Measurements from ENCODE around the gene REXO4. TPM values are rescaled to one million over a fixed set of nuclear protein-coding genes. Genes with fewer than 3 reads are reported as not detected.
A peak's percentile ranks its signal among the peaks of the same experiment; 100 is the strongest.

Gene REXO4
- total and polyA plus RNA-seq, 2 of the 4 experiments (the other 2 are of a cell fraction) = 16.1 to 21.8 TPM

DNA sequence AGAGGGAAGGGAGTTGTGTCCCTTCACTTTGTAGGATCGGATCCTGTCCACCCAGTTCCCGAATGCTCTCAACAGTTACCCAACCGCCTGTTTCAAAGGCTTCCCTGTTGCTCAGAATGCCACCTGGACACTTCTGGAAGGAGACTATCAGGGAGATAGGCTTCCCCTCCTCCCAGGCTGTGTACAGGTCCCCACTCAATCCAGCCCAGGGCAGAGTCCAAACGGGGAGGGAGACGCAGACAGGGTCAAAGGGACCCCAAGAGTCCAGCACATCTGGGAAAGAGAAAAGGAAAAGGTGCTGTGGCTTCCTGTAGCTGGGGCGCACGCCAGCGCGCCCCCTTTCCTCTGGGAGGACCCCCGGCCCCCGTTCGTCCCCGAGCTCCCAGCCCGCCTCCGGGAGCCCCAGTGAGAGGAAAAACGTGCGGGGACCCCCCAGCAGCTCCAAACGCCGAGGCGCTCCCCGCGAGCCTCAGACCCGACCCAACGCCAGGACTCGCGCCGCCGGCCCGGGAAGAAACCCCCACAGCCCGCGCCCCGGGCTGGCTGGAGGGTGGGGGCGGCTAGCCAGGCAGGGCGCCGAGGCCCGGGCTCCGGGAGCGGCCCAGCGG is 42.6 kb downstream of the REXO4 start:
- Histone ChIP-seq H4K20me1 (ENCODE audit: insufficient read depth, low read length) (peaks cover 50% of the 10 kb centered on the region), H3K4me1 (ENCODE audit: control insufficient read depth, insufficient read depth, low read length) (peaks cover 11% of the 10 kb centered on the region), H3K27ac (ENCODE audit: insufficient read depth, low read length) (peak overlapping the region; percentile 89), H4K91ac (ENCODE audit: insufficient read depth, low read depth, low read length) (peak overlapping the region; percentile 65), H3K9ac (ENCODE audit: low read depth, low read length) (peak overlapping the region; percentile 97), H2BK5ac (ENCODE audit: low read depth, low read length, poor library complexity, severe bottlenecking) (peak overlapping the region; percentile 86), H2BK20ac (ENCODE audit: low read depth, low read length) (no peak overlapping the region), H3K4ac (ENCODE audit: low read depth, low read length) (peak overlapping the region; percentile 85), H4K5ac (ENCODE audit: low read depth, low read length) (peak overlapping the region; percentile 4), H3K36me3 (ENCODE audit: control insufficient read depth, insufficient read depth, low read length) (peaks cover 24% of the 10 kb centered on the region), H3K9me3 (ENCODE audit: control insufficient read depth, insufficient read depth, low read length) (no peaks in the 10 kb centered on the region), H2AK9ac (replicated peaks; ENCODE audit: low read depth, low read length, poor library complexity) (peak overlapping the region; percentile 94), H2BK120ac (ENCODE audit: low read depth, low read length) (peak overlapping the region; percentile 58; the same call in 1 of the 2 replicates), H2BK15ac (ENCODE audit: low read depth, low read length) (0 out of 3 replicates have a peak overlapping the region, but pooled peaks have one; percentile 3), H3K18ac (ENCODE audit: low read depth, low read length) (peak overlapping the region; percentile 12; the same call in 1 of the 2 replicates), H3K4me3 (ENCODE audit: insufficient read depth, low read depth, low read length) (peak overlapping the region; percentile 69), H2AK5ac (ENCODE audit: low read depth, low read length) (peak overlapping the region; percentile 76), H3K14ac (replicated peaks; ENCODE audit: low read depth, low read length) (peak overlapping the region; percentile 89), H3K9me1 (ENCODE audit: insufficient read depth, low read length) (peaks cover 20% of the 10 kb centered on the region), H3K56ac (ENCODE audit: extremely low read depth, insufficient read depth, low read length) (peak overlapping the region; percentile 91), H2AFZ (replicated peaks; ENCODE audit: low read length, poor library complexity) (peak overlapping the region; percentile 94), H3K79me1 (ENCODE audit: low read depth in 1 of 2, low read length in 2 of 2) (peaks cover 7 to 33% of the 10 kb centered on the region in 2 experiments; a peak in 3 of 4 replicates), H3K23ac (ENCODE audit: low read depth, low read length) (peak overlapping the region; percentile 87), H3K27me3 (ENCODE audit: control insufficient read depth, insufficient read depth, low read length) (no peaks in the 10 kb centered on the region), H4K8ac (ENCODE audit: low read depth in 2 of 2, low read length in 2 of 2) (peak overlapping the region; percentile 11 to 82; a peak in 2 of 4 replicates), H3K4me2 (ENCODE audit: low read depth, low read length) (peak overlapping the region; percentile 97)
- WGBS, 2 experiments (ENCODE audit: extremely low coverage in 2 of 2, insufficient read length in 1 of 2) = no CpG with 5 or more reads among the region's 39 CpGs
- POLR2A ChIA-PET (ENCODE audit: unreplicated experiment) = no interaction called here
- dilution Hi-C loops (cut with HindIII; ENCODE audit: low sequenced_read_pairs, unreplicated experiment) = no loop called here
- intact Hi-C loops (cut with micrococcal nuclease) = no loop called here
- CTCF ChIA-PET = no interaction called here
- ATAC-seq (ENCODE audit: low read depth) (peak; percentile 13), DNase-seq (peak; percentile 46)
- TF ChIP-seq, protein P1, sequence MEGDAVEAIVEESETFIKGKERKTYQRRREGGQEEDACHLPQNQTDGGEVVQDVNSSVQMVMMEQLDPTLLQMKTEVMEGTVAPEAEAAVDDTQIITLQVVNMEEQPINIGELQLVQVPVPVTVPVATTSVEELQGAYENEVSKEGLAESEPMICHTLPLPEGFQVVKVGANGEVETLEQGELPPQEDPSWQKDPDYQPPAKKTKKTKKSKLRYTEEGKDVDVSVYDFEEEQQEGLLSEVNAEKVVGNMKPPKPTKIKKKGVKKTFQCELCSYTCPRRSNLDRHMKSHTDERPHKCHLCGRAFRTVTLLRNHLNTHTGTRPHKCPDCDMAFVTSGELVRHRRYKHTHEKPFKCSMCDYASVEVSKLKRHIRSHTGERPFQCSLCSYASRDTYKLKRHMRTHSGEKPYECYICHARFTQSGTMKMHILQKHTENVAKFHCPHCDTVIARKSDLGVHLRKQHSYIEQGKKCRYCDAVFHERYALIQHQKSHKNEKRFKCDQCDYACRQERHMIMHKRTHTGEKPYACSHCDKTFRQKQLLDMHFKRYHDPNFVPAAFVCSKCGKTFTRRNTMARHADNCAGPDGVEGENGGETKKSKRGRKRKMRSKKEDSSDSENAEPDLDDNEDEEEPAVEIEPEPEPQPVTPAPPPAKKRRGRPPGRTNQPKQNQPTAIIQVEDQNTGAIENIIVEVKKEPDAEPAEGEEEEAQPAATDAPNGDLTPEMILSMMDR (conservative IDR thresholded peaks at IDR 0.05; ENCODE audit: low read depth, low read length) = 0 out of 2 replicates have a peak, but pooled peaks have one; percentile 20
- TF ChIP-seq RFX5 (IDR thresholded peaks at IDR 0.05; ENCODE audit: low read depth, low read length) (no peak), MXI1 (IDR thresholded peaks at IDR 0.05; ENCODE audit: borderline replicate concordance, low read depth, low read length) (0 out of 2 replicates have a peak, but pooled peaks have one; percentile 6), RAD21 (IDR thresholded peaks at IDR 0.05; ENCODE audit: low read length) (no peak), CHD1 (IDR thresholded peaks at IDR 0.05; ENCODE audit: low read depth, low read length) (peak; percentile 86; the same call in 1 of the 2 replicates), MAZ (IDR thresholded peaks at IDR 0.05; ENCODE audit: borderline replicate concordance, low read depth, low read length) (0 out of 2 replicates have a peak, but pooled peaks have one; percentile 6)
- BruUV-seq (replicated peaks) = no TSS peak
- in situ Hi-C loops (cut with MboI; ENCODE audit: low sequenced_read_pairs) = no loop called here
